Measurements from ENCODE around the gene ANKRD49.

The ANKRD49 gene

DNA sequence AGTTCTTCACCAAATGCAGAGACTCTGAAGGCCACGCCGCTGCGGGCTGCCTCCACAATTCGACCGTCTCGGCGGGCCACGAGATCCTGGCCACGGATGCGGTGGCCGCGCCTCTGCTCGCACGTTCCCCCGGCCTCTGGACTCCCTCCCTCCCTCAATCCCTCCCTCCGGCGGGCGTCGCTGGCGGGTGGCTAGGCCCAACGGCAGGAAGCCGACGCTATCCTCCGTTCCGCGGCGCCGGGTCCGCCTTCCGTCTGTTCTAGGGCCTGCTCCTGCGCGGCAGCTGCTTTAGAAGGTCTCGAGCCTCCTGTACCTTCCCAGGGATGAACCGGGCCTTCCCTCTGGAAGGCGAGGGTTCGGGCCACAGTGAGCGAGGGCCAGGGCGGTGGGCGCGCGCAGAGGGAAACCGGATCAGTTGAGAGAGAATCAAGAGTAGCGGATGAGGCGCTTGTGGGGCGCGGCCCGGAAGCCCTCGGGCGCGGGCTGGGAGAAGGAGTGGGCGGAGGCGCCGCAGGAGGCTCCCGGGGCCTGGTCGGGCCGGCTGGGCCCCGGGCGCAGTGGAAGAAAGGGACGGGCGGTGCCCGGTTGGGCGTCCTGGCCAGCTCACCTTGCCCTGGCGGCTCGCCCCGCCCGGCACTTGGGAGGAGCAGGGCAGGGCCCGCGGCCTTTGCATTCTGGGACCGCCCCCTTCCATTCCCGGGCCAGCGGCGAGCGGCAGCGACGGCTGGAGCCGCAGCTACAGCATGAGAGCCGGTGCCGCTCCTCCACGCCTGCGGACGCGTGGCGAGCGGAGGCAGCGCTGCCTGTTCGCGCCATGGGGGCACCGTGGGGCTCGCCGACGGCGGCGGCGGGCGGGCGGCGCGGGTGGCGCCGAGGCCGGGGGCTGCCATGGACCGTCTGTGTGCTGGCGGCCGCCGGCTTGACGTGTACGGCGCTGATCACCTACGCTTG lies 50.2 kb downstream of the ANKRD49 start, which contains the start of gene FUT4:
Gene FUT4 (plus strand): TSS at position 227 of the 951 bp plus-strand sequence. CDS start 213 bp downstream, at position 440.
- DNase-seq (ENCODE audit: low read depth in 2 of 2, low spot score in 1 of 2) = peak; percentile 35 to 46

DNA sequence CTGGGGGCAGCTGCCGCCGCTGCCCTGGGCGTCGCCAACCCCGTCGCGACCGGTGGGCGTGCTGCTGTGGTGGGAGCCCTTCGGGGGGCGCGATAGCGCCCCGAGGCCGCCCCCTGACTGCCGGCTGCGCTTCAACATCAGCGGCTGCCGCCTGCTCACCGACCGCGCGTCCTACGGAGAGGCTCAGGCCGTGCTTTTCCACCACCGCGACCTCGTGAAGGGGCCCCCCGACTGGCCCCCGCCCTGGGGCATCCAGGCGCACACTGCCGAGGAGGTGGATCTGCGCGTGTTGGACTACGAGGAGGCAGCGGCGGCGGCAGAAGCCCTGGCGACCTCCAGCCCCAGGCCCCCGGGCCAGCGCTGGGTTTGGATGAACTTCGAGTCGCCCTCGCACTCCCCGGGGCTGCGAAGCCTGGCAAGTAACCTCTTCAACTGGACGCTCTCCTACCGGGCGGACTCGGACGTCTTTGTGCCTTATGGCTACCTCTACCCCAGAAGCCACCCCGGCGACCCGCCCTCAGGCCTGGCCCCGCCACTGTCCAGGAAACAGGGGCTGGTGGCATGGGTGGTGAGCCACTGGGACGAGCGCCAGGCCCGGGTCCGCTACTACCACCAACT lies 51.0 kb downstream of the ANKRD49 start:
- DNase-seq (ENCODE audit: low read depth in 2 of 2, low spot score in 1 of 2) = no peak

DNA sequence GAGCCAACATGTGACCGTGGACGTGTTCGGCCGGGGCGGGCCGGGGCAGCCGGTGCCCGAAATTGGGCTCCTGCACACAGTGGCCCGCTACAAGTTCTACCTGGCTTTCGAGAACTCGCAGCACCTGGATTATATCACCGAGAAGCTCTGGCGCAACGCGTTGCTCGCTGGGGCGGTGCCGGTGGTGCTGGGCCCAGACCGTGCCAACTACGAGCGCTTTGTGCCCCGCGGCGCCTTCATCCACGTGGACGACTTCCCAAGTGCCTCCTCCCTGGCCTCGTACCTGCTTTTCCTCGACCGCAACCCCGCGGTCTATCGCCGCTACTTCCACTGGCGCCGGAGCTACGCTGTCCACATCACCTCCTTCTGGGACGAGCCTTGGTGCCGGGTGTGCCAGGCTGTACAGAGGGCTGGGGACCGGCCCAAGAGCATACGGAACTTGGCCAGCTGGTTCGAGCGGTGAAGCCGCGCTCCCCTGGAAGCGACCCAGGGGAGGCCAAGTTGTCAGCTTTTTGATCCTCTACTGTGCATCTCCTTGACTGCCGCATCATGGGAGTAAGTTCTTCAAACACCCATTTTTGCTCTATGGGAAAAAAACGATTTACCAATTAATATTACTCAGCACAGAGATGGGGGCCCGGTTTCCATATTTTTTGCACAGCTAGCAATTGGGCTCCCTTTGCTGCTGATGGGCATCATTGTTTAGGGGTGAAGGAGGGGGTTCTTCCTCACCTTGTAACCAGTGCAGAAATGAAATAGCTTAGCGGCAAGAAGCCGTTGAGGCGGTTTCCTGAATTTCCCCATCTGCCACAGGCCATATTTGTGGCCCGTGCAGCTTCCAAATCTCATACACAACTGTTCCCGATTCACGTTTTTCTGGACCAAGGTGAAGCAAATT lies 51.7 kb downstream of the ANKRD49 start:
- no peak for DNase-seq (ENCODE audit: low read depth in 2 of 2, low spot score in 1 of 2)

DNA sequence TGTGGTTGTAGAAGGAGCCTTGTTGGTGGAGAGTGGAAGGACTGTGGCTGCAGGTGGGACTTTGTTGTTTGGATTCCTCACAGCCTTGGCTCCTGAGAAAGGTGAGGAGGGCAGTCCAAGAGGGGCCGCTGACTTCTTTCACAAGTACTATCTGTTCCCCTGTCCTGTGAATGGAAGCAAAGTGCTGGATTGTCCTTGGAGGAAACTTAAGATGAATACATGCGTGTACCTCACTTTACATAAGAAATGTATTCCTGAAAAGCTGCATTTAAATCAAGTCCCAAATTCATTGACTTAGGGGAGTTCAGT lies 52.3 kb downstream of the ANKRD49 start:
- no peak for DNase-seq (ENCODE audit: low read depth in 2 of 2, low spot score in 1 of 2)

DNA sequence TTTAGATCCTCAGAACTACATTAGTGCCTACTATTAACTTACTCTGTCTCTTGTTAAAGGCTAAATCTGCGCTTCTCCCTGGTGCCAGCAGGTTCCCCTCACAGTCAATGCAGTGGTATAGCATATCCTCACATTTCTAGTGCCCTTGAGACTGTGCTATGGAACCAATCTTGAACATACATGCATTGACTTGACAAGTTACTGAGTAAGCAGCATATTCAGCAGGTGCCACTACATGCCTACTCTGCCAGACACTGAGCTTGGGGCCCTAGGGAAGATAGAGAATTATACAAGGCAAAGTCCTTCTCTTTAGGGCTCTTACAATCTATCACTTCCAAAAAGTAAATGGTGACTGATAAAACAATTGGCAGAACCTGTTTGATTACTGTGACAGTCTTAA lies 53.1 kb downstream of the ANKRD49 start:
- no peak for DNase-seq (ENCODE audit: low read depth in 2 of 2, low spot score in 1 of 2)

- DNase-seq (ENCODE audit: low read depth in 2 of 2, low spot score in 1 of 2) = no peak
Measured at GRCh38 chr11:94549146-94549545, 55.4 kb downstream of the ANKRD49 start.

All from stimulated activated CD8-positive, alpha-beta memory T cell treated with anti-CD3 and anti-CD28 coated beads, Interleukin-4, amount 100 ng/mL, for 1 hour (primary cell).